HG03139 (cell line): Measurements from ENCODE around the gene PCNX1.
"Not testable (repeated sequence)": the region's sequence is repeated elsewhere in the genome, so short reads cannot be mapped to it uniquely, and the experiment has no call there.

Experiments
- ATAC-seq: cut with Tn5 transposase; IDR thresholded peaks from one replicate; pipeline ENCODE4 v1.9.1; 2021; ENCODE audit not compliant: unreplicated experiment

The PCNX1 gene

GRCh38 chr14:70907176-70907995, at the start of gene PCNX1:
TSS of gene PCNX1 (plus strand) at chr14:70907459. CDS start at chr14:70907851, 392 bp downstream.
- peak; percentile 73 for ATAC-seq

- no peak for ATAC-seq
Measured at GRCh38 chr14:70857496-70857890, 49.8 kb upstream of the PCNX1 start.

GRCh38 chr14:70858641-70859040, 48.6 kb upstream of the PCNX1 start:
- no peak for ATAC-seq

- ATAC-seq, result not testable (repeated sequence)
Measured at GRCh38 chr14:70866992-70867391, 40.3 kb upstream of the PCNX1 start.

- ATAC-seq, result no peak
Measured at GRCh38 chr14:70871001-70871400, 36.3 kb upstream of the PCNX1 start.

GRCh38 chr14:70871863-70872677, 35.2 kb upstream of the PCNX1 start:
- ATAC-seq, result no peak

- ATAC-seq, result no peak
Measured at GRCh38 chr14:70872678-70873020, 34.6 kb upstream of the PCNX1 start.

- ATAC-seq, result no peak
Measured at GRCh38 chr14:70873627-70874026, 33.6 kb upstream of the PCNX1 start.

GRCh38 chr14:70875811-70876460, 31.3 kb upstream of the PCNX1 start:
- ATAC-seq, result not testable (repeated sequence)

GRCh38 chr14:70879448-70879847, 27.8 kb upstream of the PCNX1 start:
- no peak for ATAC-seq

- ATAC-seq, result not testable (repeated sequence)
Measured at GRCh38 chr14:70880888-70881287, 26.4 kb upstream of the PCNX1 start.

GRCh38 chr14:70881549-70882177, 25.6 kb upstream of the PCNX1 start:
- ATAC-seq, result peak; percentile 49

GRCh38 chr14:70882776-70883492, 24.3 kb upstream of the PCNX1 start:
- no peak for ATAC-seq

- no peak for ATAC-seq
Measured at GRCh38 chr14:70884595-70885342, 22.5 kb upstream of the PCNX1 start.

- no peak for ATAC-seq
Measured at GRCh38 chr14:70885343-70886022, 21.8 kb upstream of the PCNX1 start.

- peak; percentile 49 for ATAC-seq
Measured at GRCh38 chr14:70886421-70887206, 20.6 kb upstream of the PCNX1 start.

- peak; percentile 37 for ATAC-seq
Measured at GRCh38 chr14:70887207-70887681, 20.0 kb upstream of the PCNX1 start.
